ENCODE results near the gene XPNPEP1.

The XPNPEP1 gene

DNA sequence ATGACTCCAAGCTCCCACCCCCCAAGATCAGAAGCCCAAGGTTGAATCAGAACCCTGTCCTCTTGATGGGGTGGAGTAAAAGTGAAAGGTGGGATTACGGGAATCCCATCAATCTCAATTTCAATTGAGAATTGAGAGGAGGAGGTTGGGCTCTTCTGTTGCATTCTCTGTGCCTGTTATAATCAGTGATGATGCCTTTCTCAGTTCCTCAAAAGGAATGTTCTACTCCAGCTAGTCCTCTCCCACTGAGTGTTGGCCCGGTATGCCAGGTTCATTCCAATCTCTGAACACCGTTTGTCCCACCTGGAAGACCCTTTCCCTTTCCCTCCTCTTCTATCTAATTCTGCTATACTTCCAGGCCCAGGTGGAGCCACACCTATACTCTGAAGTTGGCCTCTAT lies 17.2 kb upstream of the XPNPEP1 start:
- DNase-seq (ENCODE audit: low spot score), result no peak
- in situ Hi-C loops (cut with MboI; ENCODE audit: low sequenced_read_pairs, unreplicated experiment), result no loop called here
- TF ChIP-seq, protein P1, sequence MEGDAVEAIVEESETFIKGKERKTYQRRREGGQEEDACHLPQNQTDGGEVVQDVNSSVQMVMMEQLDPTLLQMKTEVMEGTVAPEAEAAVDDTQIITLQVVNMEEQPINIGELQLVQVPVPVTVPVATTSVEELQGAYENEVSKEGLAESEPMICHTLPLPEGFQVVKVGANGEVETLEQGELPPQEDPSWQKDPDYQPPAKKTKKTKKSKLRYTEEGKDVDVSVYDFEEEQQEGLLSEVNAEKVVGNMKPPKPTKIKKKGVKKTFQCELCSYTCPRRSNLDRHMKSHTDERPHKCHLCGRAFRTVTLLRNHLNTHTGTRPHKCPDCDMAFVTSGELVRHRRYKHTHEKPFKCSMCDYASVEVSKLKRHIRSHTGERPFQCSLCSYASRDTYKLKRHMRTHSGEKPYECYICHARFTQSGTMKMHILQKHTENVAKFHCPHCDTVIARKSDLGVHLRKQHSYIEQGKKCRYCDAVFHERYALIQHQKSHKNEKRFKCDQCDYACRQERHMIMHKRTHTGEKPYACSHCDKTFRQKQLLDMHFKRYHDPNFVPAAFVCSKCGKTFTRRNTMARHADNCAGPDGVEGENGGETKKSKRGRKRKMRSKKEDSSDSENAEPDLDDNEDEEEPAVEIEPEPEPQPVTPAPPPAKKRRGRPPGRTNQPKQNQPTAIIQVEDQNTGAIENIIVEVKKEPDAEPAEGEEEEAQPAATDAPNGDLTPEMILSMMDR (IDR thresholded peaks at IDR 0.05; ENCODE audit: borderline replicate concordance, control extremely low read depth, extremely low read depth, insufficient read depth, missing control alignments), result no peak

DNA sequence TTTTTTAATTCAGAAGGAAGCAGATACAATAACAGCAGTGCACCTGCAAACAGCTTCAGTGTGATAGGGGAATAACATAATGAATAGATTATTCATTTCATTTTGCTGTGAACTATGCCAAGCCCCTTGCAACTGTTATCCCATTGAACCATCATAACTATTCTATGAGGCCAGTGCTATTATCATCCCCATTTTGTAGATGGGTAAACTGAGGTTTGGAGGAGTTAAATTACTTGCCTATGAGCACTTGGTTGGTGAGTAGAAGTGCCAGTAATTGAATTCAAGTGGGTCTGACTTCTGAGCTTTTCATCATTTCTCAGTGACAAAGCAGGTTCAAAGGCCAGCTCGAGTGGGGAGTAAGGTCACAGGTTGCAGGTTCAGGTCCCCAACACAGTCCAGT lies 16.8 kb upstream of the XPNPEP1 start:
- TF ChIP-seq, protein P1 (IDR thresholded peaks at IDR 0.05; ENCODE audit: borderline replicate concordance, control extremely low read depth, extremely low read depth, insufficient read depth, missing control alignments), result no peak
- in situ Hi-C loops (cut with MboI; ENCODE audit: low sequenced_read_pairs, unreplicated experiment), result no loop called here

DNA sequence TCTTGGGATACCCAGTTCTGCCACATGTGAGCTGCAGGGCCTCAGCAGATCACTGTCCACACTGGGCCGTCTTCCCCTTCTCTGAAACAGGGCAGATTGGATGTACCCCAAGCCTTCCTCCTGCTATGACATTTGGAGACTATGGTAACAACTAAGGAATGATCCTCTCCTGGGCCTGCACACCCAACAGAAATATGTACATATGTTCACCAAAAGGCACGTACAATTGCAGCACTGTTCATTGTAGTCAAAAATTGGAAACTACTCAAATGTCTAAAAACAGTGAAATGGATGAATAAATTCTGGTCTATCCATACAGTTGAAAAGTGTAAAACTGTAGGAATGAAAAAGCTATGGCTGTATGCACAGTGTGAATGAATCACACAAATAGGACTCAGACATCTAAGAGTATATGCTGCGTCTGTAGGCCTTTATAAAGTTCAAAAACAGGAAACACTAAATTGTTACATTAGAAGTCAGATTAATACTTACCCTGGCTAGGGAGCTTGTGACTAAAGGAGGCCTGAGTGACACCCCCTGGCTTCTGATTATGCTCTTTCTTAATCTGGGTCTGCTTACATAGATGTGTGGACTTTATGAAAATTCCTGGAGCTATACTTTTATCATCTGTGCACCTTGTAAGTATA lies 16.1 kb upstream of the XPNPEP1 start:
- in situ Hi-C loops (cut with MboI; ENCODE audit: low sequenced_read_pairs, unreplicated experiment), result no loop called here
- TF ChIP-seq, protein P1 (IDR thresholded peaks at IDR 0.05; ENCODE audit: borderline replicate concordance, control extremely low read depth, extremely low read depth, insufficient read depth, missing control alignments), result no peak
- DNase-seq (ENCODE audit: low spot score), result no peak

More for the DNA sequence above, 16.8 kb upstream of the XPNPEP1 start:
- no peak for DNase-seq (ENCODE audit: low spot score)

DNA sequence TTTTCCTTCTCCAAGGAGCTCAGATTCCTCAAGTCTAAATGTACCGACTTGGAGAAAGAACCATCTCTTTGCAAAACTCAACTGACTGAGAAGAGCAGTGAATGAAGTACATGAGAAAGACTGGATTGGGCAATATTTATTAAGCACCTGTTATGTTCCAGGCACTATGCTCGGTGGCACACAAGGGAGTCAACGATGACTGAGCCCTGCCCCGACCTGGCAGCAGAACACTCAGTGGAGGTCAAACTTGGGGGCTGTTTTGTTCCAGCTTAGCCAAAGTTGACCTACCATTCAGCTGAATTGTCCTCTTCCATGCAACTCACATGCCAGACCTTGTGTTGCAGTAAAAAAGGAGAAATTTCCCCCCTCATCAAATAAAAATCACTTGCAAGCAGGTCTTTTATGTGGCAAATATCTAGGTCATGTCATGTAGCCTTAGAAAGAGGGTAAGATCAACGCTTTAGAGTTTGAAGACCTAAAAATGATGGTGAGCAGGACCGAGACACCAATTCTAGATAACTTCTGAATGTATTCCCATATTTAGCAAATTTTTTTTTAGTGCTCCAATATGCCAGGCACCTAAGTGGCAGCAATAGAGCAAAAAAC lies 14.3 kb upstream of the XPNPEP1 start:
- no peak for DNase-seq (ENCODE audit: low spot score)

DNA sequence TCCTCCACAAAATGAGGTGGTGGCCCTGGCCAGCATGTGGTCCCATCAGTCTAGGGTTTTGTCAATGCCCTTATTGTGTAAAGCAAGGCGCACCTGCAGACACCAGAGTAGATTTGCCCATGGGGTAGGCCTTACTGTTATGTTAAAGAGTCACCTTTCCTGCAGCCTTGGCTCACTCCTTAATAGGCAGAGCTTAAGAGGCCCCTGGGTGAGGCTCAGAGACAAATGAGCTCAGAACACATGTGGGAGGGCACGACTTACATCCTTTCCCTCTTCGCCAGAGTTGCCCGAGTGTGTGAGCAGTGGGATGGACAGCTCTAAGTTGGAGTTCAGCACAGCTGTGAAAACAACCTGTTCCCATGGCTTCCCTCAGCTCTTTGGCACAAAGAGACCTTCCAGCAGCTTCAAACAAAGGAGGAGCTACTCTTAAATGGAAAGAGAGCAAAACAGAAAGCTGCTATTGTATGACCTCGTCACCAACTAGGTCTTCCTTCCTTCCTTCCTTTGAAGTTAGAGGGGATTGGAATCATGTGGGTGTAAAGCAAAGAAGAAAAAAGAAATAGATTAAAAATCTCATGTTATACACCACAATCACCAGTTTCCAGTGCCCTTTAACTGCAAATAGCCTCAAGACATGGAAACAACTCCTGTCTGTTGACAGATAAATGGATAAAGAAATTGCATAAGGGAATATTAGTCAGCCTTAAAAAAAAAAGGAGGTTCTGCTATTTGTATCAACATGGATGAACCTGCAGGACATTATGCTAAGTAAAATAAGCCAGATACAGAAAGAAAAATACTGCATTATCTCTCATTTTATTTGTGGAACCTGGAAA lies 11.9 kb upstream of the XPNPEP1 start:
- TF ChIP-seq, protein P1 (IDR thresholded peaks at IDR 0.05; ENCODE audit: borderline replicate concordance, control extremely low read depth, extremely low read depth, insufficient read depth, missing control alignments), result no peak
- DNase-seq (ENCODE audit: low spot score), result no peak
- in situ Hi-C loops (cut with MboI; ENCODE audit: low sequenced_read_pairs, unreplicated experiment), result no loop called here

More for the DNA sequence above, 14.3 kb upstream of the XPNPEP1 start:
- TF ChIP-seq, protein P1 (IDR thresholded peaks at IDR 0.05; ENCODE audit: borderline replicate concordance, control extremely low read depth, extremely low read depth, insufficient read depth, missing control alignments), result no peak
- in situ Hi-C loops (cut with MboI; ENCODE audit: low sequenced_read_pairs, unreplicated experiment), result no loop called here

DNA sequence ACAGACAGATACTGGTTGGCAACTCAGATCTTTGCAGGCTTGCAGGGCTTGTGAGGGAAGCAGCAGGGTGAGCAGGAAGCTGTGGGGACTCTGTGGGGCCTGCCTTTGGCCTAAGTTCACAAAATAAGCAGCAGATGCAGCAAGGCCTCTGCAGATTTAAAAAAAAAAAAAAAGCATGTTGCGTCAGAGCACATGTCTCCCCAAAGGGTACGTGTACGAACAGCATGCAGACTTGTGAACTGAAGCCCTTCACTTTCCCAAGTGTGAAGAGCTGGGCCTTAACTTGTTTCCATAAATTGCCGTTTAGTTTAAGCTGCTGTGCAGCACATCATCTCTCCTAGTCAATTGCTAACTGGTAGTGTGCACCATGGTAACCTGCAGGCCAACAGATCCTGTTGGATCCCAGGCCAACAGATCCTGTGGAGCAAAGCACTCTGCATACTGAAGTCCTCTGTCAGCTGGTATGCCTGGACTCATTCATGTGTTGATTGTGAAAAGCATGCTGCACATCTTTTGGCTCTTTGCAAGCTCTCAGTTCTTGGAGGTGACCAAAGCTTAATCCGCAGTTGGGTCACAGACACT lies 10.8 kb upstream of the XPNPEP1 start:
- no peak for DNase-seq (ENCODE audit: low spot score)
- in situ Hi-C loops (cut with MboI; ENCODE audit: low sequenced_read_pairs, unreplicated experiment), result no loop called here
- TF ChIP-seq, protein P1 (IDR thresholded peaks at IDR 0.05; ENCODE audit: borderline replicate concordance, control extremely low read depth, extremely low read depth, insufficient read depth, missing control alignments), result no peak

Measured in GM13976 (cell line).